Thyroid gland (tissue), 4 donors: ENCODE data around the gene CGRRF1. TPM values are rescaled to one million over a fixed set of nuclear protein-coding genes. Genes with fewer than 3 reads are reported as not detected.

Experiments
- DNase-seq, 2 donors: peaks; one replicate each; pipeline ENCODE4 v3.0.0-alpha.2; 2019
- H3K27ac ChIP-seq, 3 donors: fragments of 200-600 bp; sonication (generic); 1 replicate in 2 of 3; 2 replicates in 1 of 3; pipeline ENCODE4 v1.5.1; 2016 to 2019; ENCODE audit warnings: mild to moderate bottlenecking in 1 of 3, moderate library complexity in 1 of 3
- H3K27me3 ChIP-seq: fragments of 200-600 bp; sonication (generic); one replicate; pipeline ENCODE4 v1.5.1; 2019
- H3K36me3 ChIP-seq, 2 donors: fragments of 200-600 bp; sonication (generic); one replicate each; pipeline ENCODE4 v1.5.1; 2016 to 2019
- H3K4me1 ChIP-seq, 2 donors: fragments of 200-600 bp; sonication (generic); one replicate each; pipeline ENCODE4 v1.5.1; 2017 to 2019
- H3K4me3 ChIP-seq, 3 donors: fragments of 200-600 bp; sonication (generic); replicated peaks in 1 of 3; 1 replicate in 2 of 3; 2 replicates in 1 of 3; pipeline ENCODE4 v1.5.1; 2016; ENCODE audit warnings: mild to moderate bottlenecking in 1 of 3
- H3K9me3 ChIP-seq: fragments of 200-600 bp; sonication (generic); one replicate; pipeline ENCODE4 v1.5.1; 2017
- POLR2A ChIP-seq, 2 donors: fragments of 450-650 bp; IDR thresholded peaks; one replicate each; pipeline ENCODE4 v1.6.1; 2017; ENCODE audit warnings: antibody characterized with exemption in 2 of 2, mild to moderate bottlenecking in 2 of 2, moderate library complexity in 1 of 2
- WGBS, 2 donors: methylation state at CpG; one replicate each; pipeline ENCODE4 v1.1.5; 2017; 5-methylcytosine and 5-hydroxymethylcytosine counted together
- intact Hi-C: fragments of 100-400 bp; cut with DNase I; formaldehyde crosslinking; loops from one replicate; pipeline ENCODE4 v1.15.1; 2023
- total RNA-seq, 4 donors: library from RNA; depleted of rRNA; stranded (reverse); fragments of >200 nt; gene quantifications; one replicate each; pipeline ENCODE4 v1.2.3, GENCODE V29; 2016
- TF ChIP-seq, protein P1 (sequence below), 6 experiments: fragments of 200-600 bp in 3 of 6; fragments of 450-650 bp in 3 of 6; sonication (generic) in 3 of 6; IDR thresholded peaks; one replicate each; pipeline ENCODE4 v1.5.1; 2016 to 2019; ENCODE audit warnings: antibody characterized with exemption in 6 of 6, mild to moderate bottlenecking in 2 of 6, inconsistent platforms in 1 of 6, moderate library complexity in 1 of 6

The CGRRF1 gene
- total RNA-seq, 4 donors from 2014 or later: 21.7 to 42.6 (median 25.8) TPM

GRCh38 chr14:54488646-54489317 is 20.9 kb upstream of the CGRRF1 start, which contains the start of gene GMFB:
GMFB (minus strand) TSS chr14:54488980; CDS start chr14:54488927, 53 bp downstream.
- H3K27ac ChIP-seq: peak within 1 kb of the TSS; percentile 79 to 97 (median 85)
- peak in 1 of 2 donors; percentile 72 for TF ChIP-seq POLR2A (IDR thresholded peaks at IDR 0.05)
- TF ChIP-seq, protein P1, sequence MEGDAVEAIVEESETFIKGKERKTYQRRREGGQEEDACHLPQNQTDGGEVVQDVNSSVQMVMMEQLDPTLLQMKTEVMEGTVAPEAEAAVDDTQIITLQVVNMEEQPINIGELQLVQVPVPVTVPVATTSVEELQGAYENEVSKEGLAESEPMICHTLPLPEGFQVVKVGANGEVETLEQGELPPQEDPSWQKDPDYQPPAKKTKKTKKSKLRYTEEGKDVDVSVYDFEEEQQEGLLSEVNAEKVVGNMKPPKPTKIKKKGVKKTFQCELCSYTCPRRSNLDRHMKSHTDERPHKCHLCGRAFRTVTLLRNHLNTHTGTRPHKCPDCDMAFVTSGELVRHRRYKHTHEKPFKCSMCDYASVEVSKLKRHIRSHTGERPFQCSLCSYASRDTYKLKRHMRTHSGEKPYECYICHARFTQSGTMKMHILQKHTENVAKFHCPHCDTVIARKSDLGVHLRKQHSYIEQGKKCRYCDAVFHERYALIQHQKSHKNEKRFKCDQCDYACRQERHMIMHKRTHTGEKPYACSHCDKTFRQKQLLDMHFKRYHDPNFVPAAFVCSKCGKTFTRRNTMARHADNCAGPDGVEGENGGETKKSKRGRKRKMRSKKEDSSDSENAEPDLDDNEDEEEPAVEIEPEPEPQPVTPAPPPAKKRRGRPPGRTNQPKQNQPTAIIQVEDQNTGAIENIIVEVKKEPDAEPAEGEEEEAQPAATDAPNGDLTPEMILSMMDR (IDR thresholded peaks at IDR 0.05): peak in 3 of 6 experiments; percentile 20 to 51 (median 34)
- H3K4me1 ChIP-seq: peaks cover 16 to 20% of the 10 kb centered on the region in 2 donors
- intact Hi-C loops: no loop called here
- H3K27me3 ChIP-seq: no peaks in the 10 kb centered on the region
- peak within 1 kb of the TSS; percentile 27 to 90 (median 34) for H3K4me3 ChIP-seq
- DNase-seq: peak; percentile 92 to 93
- H3K9me3 ChIP-seq: no peaks in the 10 kb centered on the region
- 0% methylated on average over 26 to 28 of the region's 51 CpGs for WGBS, 2 donors
- no peaks in the 10 kb centered on the region for H3K36me3 ChIP-seq

DNA sequence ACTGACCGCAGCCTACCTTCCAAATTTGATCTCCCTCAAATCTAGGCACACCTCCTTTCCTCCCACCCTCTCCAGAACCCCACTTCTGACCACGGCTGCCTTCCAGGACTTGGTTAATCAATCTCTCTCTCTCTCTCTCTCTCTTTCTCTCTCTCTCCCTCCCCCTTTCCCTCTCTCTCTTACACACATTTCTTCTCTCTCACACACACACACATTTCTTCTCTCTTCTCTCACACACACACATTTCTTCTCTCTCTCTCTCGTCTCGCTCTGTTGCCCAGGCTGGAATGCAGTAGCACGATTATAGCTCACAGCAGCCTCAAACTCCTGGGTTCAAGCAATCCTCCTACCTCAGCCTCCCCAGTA is 20.4 kb upstream of the CGRRF1 start:
- WGBS, 2 donors: 19 to 21% methylated on average over 5 of the region's 5 CpGs
- intact Hi-C loops: no loop called here
- H3K36me3 ChIP-seq: no peaks in the 10 kb centered on the region
- peak in 1 of 2 donors; percentile 15 for DNase-seq
- H3K27me3 ChIP-seq: no peaks in the 10 kb centered on the region
- peak overlapping the region in 1 of 3 donors; percentile 90 for H3K4me3 ChIP-seq
- H3K9me3 ChIP-seq: no peaks in the 10 kb centered on the region
- no peak for TF ChIP-seq POLR2A (IDR thresholded peaks at IDR 0.05)
- TF ChIP-seq, protein P1 (IDR thresholded peaks at IDR 0.05): peak in 1 of 6 experiments; percentile 33
- peak overlapping the region; percentile 79 to 97 (median 85) for H3K27ac ChIP-seq
- H3K4me1 ChIP-seq: peaks cover 16 to 20% of the 10 kb centered on the region in 2 donors

GRCh38 chr14:54489731-54490444 is 19.8 kb upstream of the CGRRF1 start:
- peaks cover 16 to 20% of the 10 kb centered on the region in 2 donors for H3K4me1 ChIP-seq
- no peak for DNase-seq
- peak overlapping the region in 2 of 3 donors; percentile 85 to 97 for H3K27ac ChIP-seq
- no peak for TF ChIP-seq POLR2A (IDR thresholded peaks at IDR 0.05)
- TF ChIP-seq, protein P1 (IDR thresholded peaks at IDR 0.05): no peak
- no peaks in the 10 kb centered on the region for H3K27me3 ChIP-seq
- intact Hi-C loops: loop anchor here (10.0 kb wide), 1 partner anchor 285 kb away; no protein-coding TSS in a partner anchor
- H3K36me3 ChIP-seq: no peaks in the 10 kb centered on the region
- WGBS, 2 donors: 91 to 92% methylated on average over 4 of the region's 4 CpGs
- no peaks in the 10 kb centered on the region for H3K9me3 ChIP-seq
- peak overlapping the region in 1 of 3 donors; percentile 90 for H3K4me3 ChIP-seq

GRCh38 chr14:54490445-54491175 is 19.1 kb upstream of the CGRRF1 start:
- no peak for DNase-seq
- TF ChIP-seq, protein P1 (IDR thresholded peaks at IDR 0.05): no peak
- no peak for TF ChIP-seq POLR2A (IDR thresholded peaks at IDR 0.05)
- H3K9me3 ChIP-seq: no peaks in the 10 kb centered on the region
- no peaks in the 10 kb centered on the region for H3K27me3 ChIP-seq
- 36 to 37% methylated on average over 3 of the region's 3 CpGs for WGBS, 2 donors
- no peak overlapping the region for H3K27ac ChIP-seq
- H3K4me1 ChIP-seq: peaks cover 16 to 20% of the 10 kb centered on the region in 2 donors
- intact Hi-C loops: loop anchor here (10.0 kb wide), 1 partner anchor 284 kb away; no protein-coding TSS in a partner anchor
- H3K4me3 ChIP-seq: no peak overlapping the region
- no peaks in the 10 kb centered on the region for H3K36me3 ChIP-seq
